ENCODE results near the gene LLGL2.

Gene LLGL2

DNA sequence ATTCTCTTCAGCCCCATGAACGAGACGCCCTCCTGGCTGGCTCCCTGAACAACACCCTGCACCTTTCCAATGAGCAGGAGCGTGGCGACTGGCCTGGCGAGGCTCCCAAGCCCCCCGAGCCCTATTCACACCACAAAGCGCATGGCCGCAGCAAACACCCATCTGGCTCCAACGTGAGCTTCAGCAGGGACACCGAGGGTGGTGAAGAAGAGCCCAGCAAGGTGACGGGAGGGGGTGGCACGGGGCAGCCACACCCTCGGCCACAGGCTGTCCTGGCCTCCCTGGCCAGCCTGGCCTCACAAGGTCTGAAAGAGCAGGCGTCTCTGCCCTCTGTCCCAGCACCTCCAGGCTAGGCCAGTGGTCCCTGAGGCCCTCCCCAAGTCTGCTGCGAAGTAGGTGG, 33.8 kb upstream of the LLGL2 start:
- DNase-seq (ENCODE audit: low read depth): no peak

DNA sequence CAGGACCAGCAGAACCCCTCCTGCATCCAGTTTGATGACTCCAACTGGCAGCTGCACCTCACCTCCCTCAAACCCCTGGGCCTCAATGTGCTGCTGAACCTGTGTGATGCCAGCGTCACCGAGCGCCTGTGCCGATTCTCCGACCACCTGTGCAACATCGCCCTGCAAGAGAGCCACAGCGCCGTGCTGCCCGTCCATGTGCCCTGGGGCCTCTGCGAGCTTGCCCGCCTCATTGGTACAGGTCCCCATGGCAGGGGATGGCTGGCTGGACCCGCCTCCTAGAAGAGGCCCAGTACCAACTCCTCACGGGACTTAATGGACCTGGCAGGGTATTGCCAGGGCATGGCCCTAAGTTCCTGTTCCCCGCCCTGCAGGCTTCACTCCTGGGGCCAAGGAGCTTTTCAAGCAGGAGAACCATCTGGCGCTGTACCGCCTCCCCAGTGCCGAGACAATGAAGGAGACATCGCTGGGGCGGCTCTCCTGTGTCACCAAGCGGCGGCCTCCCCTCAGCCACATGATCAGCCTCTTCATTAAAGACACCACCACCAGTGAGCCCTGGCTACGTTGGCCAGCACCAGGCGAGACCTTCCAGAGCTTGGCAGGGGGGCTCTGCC, 32.8 kb upstream of the LLGL2 start:
- DNase-seq (ENCODE audit: low read depth): no peak

DNA sequence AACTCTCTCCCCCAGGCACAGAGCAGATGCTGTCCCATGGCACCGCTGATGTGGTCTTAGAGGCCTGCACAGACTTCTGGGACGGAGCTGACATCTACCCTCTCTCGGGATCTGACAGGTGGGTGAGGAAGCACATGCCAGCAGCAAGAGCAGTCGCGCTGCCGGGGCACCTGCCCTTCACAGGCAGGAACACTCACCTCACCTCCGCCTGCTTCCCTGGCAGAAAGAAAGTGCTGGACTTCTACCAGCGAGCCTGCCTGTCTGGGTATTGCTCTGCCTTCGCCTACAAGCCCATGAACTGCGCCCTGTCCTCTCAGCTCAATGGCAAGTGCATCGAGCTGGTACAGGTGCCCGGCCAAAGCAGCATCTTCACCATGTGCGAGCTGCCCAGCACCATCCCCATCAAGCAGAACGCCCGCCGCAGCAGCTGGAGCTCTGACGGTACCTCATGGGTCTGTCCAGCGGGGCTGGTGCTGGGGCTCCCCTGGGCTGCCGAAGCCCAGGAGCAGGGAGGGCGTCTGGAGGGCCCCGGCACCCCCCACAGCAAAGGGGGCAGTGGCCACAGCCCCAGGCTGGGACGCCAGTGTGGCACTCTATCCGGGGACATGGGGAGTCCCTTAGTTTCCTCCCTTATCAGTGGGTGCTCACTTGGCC, 31.9 kb upstream of the LLGL2 start:
- no peak for DNase-seq (ENCODE audit: low read depth)

DNA sequence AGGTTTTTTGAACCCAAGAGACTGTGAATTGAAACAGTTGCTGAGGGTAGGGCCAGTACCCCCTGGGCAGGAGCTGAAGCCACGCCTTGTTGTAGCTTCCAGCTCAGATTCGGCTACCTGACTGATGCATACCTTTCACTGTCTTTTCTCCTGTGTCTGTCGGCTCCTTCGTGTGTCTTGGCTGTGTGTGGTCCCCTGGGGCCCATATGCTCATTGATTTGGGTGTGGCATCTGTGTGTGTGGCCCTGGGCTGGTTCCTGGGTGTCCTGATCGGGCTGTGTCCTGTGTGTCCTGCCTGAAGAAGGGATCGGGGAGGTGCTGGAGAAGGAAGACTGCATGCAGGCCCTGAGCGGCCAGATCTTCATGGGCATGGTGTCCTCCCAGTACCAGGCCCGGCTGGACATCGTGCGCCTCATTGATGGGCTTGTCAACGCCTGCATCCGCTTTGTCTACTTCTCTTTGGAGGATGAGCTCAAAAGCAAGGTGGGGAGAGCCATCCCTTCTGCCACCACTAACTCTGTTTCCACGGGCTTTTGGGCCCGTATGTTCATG, 31.1 kb upstream of the LLGL2 start:
- DNase-seq (ENCODE audit: low read depth): no peak

DNA sequence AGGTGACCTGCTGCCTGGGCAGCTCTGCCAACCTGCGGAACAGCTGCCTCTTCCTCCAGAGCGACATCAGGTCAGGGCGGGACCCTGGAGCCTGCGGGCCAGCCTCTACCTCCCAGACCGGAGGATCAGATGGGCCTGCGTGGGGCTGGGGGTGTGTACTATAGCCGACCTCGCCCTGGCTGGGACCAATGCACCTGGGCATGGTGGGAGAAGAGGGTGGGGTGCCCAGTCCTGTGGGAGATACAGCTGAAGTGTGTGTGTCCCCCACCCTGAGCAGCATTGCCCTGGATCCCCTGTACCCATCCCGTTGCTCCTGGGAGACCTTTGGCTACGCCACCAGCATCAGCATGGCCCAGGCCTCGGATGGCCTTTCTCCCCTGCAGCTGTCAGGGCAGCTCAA, 29.5 kb upstream of the LLGL2 start:
- DNase-seq (ENCODE audit: low read depth): no peak

DNA sequence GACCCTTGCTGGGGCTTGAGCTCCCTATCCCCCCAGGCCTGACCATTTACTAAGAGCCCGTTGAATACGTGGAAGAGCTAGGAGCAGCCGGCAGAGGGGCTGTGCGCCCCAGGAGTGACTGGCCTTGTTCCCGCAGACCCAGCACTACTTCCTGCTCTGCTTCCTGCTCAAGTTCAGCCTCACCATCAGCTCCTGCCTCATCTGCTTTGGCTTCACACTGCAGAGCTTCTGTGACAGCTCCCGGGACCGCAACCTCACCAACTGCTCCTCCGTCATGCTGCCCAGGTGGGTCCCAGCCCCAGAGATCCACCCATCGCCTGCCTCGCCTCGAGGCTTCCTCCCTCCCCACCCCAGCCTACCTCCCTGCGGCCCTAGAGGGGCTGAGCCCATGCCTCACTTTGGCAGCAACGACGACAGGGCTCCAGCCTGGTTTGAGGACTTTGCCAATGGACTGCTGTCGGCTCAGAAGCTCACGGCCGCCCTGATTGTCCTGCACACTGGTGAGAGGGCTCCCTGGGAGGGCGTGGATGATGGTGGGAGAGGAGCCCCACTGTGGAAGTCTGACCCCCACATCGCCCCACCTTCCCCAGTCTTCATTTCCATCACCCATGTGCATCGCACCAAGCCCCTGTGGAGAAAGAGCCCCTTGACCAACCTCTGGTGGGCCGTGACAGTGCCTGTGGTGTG, 27.3 kb upstream of the LLGL2 start:
- DNase-seq (ENCODE audit: low read depth): no peak

DNA sequence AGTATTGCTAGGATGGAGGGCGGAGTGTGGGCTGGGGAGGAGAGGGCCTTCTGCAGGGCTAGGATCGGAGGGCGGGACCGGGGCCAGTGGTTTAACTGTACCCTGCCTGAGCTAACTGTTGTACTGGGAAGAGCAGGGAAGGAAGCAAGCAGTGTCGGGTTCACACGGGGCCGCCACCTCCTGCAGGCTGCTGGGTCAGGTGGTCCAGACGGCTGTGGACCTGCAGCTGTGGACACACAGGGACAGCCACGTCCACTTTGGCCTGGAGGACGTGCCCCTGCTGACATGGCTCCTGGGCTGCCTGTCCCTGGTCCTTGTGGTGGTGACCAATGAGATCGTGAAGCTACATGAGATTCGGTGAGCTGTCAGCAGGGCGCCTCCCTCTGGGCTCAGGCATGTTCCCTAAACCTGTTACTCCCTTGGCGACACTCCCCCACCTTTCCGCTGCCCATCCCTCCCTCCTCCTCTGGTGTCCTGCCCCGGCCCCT, 26.7 kb upstream of the LLGL2 start:
- DNase-seq (ENCODE audit: low read depth): no peak

DNA sequence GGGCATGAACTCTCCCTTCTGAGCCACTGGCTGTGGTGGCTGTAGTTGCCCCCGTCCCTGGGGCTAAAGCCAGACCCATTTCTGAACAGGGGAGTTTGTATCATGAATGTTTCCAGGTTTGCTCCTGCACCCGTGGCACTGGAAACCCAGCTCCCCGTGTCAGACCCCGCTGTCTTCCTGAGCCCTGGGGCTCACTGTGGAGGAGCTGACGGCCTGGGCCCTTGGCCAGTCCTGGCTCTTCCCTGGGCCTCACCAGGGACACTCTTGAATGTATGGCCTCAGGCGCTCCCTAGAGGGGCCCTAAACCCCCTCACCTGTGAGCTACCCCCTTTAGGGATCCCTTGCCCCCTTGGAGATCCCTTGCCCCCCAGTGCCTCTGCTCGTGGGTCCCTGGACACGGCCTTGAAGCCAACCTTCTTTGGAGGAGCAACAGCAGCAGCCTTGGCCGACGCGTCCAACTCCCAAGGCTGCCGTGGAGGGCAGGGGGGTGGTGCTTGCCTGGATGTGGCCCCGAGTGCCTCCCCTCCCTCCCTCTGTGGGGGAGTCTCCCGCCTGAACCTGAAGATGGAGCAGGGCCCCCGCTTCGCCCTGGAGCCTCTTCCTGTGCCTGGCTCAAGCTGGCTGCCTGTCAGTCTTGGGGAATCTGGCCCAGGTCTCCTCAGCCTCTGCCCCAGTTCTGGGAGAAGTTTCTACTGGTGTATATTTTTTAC, 26.0 kb upstream of the LLGL2 start:
- no peak for DNase-seq (ENCODE audit: low read depth)

DNA sequence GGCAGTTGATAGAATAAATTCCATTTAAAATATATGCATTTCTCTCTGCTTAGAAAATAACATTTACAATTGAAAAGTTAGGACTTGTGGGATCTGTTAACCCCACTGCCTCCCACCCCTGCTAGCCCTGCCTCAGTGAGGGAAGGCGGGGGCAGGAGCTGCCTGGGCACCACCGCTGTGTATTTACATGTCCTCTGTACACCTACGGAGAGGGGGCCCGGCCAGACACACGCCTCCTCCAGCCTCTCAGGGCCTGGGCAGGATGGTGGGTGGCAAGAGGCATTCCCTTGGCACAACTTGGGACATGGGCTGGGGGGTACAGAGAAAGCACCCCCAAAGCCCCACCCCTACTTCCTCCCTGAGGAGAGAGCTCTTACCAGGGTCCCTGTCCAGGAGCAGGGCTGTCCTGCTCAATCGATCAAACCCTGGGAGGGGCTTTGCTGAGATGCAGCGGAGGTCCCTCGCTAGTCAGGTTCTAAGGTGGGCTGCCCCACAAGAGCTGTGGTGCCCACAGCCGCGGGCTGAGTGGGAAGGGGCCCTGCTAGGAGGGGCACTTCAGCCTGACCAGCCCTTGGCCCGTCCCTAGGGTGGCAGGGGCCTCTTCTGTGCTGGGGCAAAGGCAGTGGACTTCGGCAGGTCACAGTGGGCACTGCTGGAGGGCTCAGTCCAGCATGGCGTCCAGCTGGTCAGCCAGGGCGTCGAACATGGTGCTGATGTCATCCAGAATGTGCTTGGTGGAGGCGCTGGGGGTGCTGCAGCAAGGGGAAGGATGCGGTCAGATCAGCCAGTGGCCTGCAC, 24.9 kb upstream of the LLGL2 start:
- no peak for DNase-seq (ENCODE audit: low read depth)

DNA sequence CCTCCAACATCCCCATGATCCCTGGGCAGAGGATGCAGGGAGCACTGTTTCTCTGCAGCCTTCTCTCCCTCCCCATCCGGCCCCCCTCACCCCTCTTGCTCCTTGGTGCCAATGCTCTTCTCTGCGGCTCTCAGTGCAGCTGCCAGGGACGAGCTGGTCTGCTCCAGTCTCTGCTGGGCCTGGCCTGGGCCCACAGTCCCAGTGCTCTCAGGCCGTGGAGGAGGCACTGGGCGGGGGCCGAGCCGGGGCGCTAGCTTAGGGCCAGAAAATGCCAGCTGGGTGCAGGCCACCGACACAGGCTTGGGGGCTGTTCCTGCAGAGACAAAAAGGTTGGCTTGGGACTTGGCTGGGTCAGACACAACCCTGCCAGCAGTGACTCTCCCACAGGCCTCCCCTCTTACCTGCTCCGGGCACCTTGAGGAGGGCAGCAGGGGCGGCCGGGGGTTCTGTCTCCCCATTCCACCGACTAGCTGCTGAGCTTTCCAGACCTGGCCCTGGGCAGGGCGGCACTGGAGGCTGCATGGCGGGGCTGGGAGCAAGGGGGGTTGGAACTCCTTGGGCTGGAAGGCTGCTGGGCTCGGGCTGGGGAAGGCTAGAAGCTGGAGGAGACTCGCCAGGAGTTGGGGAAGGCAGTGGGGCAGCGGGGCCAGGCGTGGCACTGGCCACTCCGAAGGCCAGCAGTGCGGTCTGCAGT, 24.0 kb upstream of the LLGL2 start:
- no peak for DNase-seq (ENCODE audit: low read depth)

DNA sequence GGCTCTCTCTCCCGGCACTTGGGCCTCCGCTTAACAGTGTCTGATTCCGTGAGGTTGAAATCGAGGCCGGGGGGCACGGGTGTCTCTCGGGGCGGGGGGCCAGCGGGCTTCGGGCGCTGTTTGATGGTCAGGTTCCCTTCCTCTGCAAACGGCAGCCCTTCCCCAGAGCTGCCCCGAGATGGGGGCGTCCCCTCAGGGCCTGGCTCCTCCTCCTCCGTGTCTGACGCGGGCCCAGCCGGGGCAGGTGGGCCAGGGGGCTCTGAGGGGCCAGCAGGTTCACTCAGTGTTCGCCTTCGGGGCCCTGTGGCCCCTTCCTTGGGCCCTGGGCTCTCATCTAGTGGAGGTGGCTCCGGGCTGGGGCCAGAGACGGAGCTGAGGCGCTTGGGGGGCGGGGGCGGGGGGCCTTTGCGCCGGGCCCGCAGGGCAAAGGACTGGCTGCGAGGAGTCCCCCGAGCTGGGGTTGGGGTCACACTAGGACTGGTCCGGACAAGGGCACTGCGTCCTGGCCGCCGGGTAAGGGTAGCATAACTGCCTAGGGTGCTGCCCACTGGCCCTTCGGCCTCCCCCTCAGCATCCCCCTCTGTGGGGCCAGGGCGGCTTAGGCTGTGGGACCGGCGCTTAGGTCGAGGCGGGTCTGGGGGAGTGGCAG, 23.3 kb upstream of the LLGL2 start:
- no peak for DNase-seq (ENCODE audit: low read depth)

DNA sequence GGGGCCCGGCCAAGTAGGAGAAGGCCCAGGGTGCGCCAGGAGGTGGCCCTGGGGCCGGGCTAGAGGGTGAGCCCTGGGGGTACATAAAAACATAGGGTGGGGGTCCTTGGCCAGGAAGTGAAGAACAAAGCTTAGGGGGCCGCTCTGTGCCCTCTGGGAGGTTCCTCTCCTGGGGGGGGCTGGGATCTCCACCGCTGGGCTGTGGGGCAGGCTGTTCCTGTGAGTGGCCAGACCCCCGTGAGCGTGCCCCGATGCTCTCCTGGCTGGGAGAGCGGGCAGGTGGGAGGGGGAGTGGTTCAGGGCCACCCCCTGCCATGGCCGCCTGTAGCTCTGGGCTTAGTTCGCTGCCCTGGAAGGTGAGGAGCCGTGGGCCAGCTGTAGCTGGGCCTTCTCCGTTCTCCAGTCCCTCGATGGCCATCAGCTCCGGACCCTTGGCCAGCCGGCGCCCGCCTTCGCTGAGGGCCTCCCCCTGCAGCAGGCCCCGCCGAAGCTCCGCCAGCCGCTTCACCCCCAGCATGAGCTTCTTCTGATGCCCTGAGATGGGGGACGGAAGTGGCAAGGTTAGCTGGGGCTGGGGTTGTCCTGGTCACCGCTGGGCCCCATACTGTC, 22.7 kb upstream of the LLGL2 start:
- DNase-seq (ENCODE audit: low read depth): no peak

DNA sequence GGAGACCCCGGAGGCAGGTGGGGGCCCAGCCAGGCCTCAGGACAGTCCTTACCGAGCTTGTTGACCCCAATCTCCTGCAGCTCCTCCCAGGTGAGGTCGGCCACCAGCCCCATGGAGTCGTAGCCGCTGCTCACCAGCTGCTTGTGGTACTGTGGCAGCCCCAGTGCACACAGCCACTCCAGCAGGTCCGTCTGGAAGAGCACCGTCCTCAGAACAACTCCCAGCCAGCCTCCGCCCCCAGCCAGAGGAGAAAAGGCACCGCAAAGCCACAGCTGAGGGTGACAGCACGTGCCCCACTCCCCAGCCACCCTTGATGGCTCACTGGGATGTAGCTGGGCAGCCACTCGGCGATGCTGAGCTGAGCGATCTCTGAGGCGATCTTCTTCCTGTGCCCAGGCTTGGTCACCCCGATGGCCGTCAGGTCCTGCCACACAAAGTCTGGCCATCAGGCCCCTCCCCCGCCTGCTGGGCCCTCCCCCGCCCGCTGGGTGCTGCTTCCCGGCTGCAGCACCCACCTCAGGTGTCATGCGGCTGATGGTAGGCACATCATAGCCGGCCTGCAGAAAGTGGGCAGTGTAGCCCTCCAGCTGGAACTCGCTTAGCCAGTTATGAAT, 22.1 kb upstream of the LLGL2 start:
- DNase-seq (ENCODE audit: low read depth): no peak

DNA sequence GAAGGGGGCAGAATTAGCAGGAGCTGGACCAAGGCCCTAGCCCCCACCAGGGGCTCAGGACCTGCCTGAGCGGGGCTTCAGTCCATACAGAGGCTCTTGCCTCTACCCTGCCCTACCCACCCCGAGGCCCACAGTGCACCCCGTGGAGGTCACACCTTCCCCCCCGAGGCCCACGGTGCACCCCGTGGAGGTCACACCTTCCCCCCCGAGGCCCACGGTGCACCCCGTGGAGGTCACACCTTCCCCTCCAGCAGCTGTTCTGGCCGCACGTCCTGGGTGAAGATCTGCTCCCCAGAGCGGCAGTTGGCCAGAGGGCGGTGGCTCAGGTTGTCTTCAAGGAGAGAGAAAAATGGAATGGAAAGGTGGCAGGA, 21.5 kb upstream of the LLGL2 start:
- no peak for DNase-seq (ENCODE audit: low read depth)

DNA sequence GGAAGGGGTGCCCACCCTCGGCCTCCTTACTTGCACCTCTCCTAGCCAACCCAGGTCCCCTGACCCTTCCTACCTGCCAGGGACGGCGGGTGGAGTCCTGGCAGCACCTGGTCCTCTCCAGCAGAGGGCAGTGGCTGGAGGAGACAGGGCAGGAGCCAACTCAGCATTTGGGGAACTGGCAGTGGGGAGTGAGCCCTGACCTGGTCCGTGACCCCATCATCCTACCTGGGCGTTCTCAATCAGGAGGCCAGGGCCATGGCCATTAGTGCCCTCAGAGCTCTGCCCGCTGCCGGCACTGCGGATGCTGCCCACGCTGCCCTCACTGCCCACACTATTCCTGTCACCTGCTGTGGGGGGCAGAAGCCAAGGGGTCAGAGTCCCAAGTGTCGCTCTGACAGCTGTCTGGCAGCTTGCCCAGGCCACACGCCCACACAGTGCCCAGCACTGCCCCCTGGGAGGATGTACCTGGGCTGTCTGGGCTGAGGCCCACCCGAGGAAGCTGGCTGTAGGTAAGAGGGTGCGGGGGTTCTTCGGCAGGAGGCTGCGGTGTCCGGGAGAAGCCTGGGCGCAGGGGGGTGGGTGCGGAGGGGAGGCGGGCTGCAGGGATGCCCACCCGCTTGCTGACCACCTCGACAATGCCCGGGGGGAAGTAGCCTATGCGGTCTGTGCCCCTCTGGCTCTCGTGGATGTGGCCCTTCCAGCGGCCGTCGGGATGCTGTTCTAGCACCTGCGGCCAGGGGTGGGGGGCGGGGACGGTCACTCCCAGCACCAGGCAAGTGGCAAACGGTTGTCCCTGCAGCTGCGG, 20.9 kb upstream of the LLGL2 start:
- no peak for DNase-seq (ENCODE audit: low read depth)

DNA sequence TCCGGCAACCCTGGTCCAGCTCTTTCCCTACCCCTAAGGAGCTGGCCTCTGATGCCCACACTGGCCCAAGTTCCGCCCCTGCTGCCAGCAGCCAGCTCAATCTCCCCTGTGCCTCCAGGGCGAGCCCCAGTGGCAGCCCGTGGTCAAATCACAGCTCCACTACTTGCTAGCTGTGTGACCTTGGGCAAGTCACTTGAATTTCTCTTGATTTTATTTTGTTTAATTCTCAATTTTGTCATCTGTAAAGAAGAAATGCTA, 20.4 kb upstream of the LLGL2 start:
- DNase-seq (ENCODE audit: low read depth): no peak

DNA sequence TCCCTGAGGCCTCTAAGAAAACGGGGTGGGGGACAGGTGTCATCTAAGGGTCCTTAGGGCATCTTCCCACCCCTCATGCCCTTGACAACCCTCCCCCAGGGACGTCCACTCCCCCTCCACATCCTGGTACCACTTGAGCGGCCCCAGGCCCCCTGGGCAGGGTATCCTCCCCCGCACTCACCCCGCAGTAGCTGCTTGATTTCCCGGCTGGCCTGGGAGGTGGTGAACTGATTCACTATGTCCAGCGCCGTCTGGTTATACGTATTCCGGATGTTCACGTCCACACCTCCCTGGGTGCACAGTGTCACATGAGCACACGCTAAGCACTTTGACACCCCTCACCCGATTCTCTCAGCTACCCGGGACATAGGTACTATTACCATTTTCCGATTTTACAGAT, 19.9 kb upstream of the LLGL2 start:
- DNase-seq (ENCODE audit: low read depth): no peak

DNA sequence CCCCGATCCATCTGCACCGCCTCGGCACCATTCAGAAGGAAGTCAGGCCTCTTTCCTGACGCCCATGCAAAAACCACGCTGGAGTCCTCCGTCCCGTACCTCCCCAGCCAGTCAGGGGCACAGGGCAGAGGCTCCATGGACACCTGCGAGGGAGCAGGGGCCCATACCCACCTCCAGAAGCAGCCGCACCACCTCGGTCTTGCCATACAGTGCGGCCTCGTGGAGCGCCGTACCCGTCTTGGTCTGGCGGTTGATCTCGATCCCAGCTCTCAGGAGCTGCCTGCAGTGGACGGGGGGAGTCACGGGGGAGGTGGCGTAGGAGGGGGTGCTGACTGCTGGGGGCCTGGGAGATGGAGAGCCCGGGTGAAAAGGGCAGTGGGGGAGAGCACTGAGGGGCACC, 19.4 kb upstream of the LLGL2 start:
- DNase-seq (ENCODE audit: low read depth): no peak

DNA sequence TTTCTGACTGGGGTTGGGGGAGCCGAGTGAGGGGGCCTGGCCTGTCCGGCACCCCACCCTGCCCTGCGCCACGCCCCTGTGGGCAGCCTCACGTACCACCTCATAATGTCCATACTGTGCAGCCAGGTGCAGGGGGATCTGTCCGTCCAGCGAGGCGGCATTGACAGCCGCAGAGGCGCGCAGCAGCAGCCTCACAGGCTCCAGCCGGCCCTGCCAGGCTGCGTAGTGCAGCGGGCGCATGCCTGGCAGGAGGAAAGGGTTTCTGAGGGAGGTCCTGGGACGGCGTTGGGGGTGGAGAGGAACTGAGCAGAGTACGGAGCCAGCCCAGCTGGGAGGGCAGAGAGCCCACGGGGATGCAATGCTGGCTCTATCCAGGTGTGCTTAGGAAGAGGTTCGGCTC, 18.6 kb upstream of the LLGL2 start:
- no peak for DNase-seq (ENCODE audit: low read depth)
